Measurements from ENCODE around the gene CTNNA2. TPM values are rescaled to one million over a fixed set of nuclear protein-coding genes. Genes with fewer than 3 reads are reported as not detected.

The CTNNA2 gene
- total RNA-seq, 4 donors from 2014 or later: 0.19 TPM; not detected in 3

GRCh38 chr2:80510716-80511115 is 997.9 kb downstream of the CTNNA2 start:
- ATAC-seq (ENCODE audit: low FRiP score) (no peak), DNase-seq (ENCODE audit: low spot score) (no peak)
- TF ChIP-seq, protein P1, sequence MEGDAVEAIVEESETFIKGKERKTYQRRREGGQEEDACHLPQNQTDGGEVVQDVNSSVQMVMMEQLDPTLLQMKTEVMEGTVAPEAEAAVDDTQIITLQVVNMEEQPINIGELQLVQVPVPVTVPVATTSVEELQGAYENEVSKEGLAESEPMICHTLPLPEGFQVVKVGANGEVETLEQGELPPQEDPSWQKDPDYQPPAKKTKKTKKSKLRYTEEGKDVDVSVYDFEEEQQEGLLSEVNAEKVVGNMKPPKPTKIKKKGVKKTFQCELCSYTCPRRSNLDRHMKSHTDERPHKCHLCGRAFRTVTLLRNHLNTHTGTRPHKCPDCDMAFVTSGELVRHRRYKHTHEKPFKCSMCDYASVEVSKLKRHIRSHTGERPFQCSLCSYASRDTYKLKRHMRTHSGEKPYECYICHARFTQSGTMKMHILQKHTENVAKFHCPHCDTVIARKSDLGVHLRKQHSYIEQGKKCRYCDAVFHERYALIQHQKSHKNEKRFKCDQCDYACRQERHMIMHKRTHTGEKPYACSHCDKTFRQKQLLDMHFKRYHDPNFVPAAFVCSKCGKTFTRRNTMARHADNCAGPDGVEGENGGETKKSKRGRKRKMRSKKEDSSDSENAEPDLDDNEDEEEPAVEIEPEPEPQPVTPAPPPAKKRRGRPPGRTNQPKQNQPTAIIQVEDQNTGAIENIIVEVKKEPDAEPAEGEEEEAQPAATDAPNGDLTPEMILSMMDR (IDR thresholded peaks at IDR 0.05): no peak

GRCh38 chr2:80515964-80516363 is 1003.1 kb downstream of the CTNNA2 start:
- ATAC-seq (ENCODE audit: low FRiP score): no peak
- DNase-seq (ENCODE audit: low spot score): no peak
- TF ChIP-seq, protein P1 (IDR thresholded peaks at IDR 0.05): no peak

- DNase-seq (ENCODE audit: low spot score) (no peak), ATAC-seq (ENCODE audit: low FRiP score) (no peak)
- TF ChIP-seq, protein P1 (IDR thresholded peaks at IDR 0.05): no peak
Measured at GRCh38 chr2:80517316-80517715, 1004.5 kb downstream of the CTNNA2 start.

DNA sequence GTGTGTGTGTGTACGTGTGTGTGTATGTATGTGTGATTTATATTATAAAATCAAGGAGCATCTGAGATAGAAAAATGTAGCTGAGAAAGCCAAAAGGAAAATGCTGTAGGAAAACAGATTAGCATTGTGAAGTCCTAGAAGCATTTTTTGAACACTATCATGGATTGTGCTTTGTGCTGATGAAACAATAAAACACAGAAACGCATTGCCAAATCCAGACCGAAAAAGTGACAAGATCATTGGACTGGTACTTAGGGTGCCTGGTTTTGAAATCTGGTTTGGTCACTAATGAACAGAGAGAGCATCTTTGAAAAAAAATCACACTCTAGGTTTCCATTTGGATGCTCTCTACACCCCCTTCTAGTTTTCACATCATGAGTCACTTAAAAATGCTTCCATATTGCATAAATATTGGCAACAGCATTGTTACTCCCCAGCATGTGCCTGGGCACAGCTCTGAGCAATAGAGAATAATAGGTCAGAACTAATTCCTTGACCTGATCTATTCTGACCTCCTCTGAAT is 1006.3 kb downstream of the CTNNA2 start:
- ATAC-seq (ENCODE audit: low FRiP score) (no peak), DNase-seq (ENCODE audit: low spot score) (no peak)
- TF ChIP-seq, protein P1 (IDR thresholded peaks at IDR 0.05): no peak

DNA sequence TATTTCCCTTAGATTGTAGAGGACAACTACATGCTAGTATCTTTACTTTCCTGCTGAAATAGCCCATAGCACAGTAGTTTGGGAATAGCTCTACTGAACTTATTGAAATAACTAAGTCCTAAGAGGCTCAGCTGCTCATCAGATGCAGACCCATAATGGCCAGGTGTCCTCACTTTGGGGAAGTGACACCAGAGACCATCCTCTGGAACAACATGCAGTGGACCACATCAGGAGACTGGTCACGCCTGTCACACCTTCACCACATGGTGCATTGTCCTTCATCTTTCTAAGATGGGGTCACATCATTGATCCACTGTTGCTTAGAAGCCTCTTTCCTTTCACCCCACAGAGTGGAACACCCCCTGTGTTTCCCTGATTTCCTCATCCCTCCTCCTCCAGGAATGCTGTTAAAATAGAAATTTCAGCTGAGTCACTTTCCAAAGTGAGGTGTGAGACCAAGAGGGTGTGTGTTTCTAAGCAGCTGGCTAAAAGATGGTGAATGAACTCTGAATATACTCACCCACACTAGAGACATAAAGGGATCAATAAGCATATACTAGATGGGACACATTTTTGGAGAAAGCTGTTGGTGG is 1006.9 kb downstream of the CTNNA2 start:
- DNase-seq (ENCODE audit: low spot score): no peak
- ATAC-seq (ENCODE audit: low FRiP score): peak; percentile 27
- TF ChIP-seq, protein P1 (IDR thresholded peaks at IDR 0.05): no peak

DNA sequence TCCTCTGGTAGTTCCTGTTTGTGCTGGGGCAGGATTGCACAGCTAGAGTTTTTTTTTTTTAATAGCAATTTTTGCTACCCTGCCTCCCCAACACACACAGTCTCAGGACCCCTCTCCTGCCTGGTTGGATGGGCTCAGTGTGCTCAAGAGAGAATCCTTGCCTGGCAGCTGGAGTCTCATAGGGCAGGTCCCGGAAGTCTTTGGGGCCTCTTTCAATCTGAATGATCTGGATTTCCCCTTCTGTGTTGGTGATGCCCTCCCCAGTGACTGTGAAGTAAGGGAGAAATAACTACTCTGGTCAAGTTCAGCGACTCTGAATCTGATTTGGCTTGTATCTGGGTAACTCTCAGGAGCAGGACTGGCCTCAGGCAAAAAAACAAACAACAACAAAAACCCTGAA is 1012.3 kb downstream of the CTNNA2 start:
- ATAC-seq (ENCODE audit: low FRiP score): no peak
- no peak for DNase-seq (ENCODE audit: low spot score)
- TF ChIP-seq, protein P1 (IDR thresholded peaks at IDR 0.05): no peak

- ATAC-seq (ENCODE audit: low FRiP score): no peak
- TF ChIP-seq, protein P1 (IDR thresholded peaks at IDR 0.05): no peak
- DNase-seq (ENCODE audit: low spot score): no peak
Measured at GRCh38 chr2:80527119-80527518, 1014.3 kb downstream of the CTNNA2 start.

All from omental fat pad (tissue), 4 donors.